Measurements from ENCODE around the gene RSBN1L. TPM values are rescaled to one million over a fixed set of nuclear protein-coding genes. Genes with fewer than 3 reads are reported as not detected.

Gene RSBN1L
- total RNA-seq, 4 donors from 2014 or later: 13.7 to 26.2 (median 19.8) TPM

DNA sequence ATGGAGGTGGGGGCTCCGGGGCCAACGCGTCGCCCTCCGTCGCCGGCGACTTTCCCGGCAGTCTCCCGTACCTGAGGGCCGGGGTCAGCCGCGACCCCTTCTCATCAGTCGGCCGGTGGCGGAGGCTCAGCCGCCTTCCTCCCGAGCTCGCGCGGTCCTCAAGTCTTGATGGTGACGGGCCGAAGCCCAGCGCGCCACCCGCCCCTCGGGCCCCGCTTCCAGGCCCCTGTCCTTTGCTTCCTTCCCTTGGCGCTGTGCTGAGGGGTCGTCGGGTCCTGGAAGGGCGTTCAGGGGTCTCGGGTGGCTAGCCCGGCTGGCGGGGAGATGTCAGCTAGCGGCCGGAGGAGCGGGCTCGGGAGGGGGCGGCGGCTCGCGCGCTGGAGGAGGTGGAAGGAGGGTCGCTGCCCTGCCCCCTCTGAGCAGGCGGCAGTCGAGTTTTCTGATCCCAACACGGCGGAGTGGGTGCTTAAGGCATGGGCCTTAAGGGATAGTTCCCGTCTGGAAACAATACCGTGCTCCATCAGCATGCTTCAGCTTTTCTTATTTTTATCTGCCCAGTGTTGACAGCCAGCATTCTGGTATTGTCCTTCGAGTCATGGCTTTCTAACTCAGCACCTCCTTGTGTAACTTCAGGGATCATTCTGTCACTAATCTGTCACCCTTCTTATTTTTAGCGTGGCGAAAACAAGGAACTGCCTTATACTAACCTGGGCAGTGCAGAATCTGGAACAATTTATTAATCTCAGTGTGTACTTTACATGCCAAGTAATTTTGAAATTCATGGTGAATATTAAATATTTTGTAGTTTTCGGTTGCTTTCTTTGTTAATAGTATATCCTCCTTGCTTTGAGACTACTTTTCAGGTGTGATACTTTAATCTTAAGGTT is 103.1 kb downstream of the RSBN1L start:
- H3K9me3 ChIP-seq: no peaks in the 10 kb centered on the region
- intact Hi-C loops (cut with DNase I; ENCODE audit: low total_unique reads): no loop called here
- H3K27ac ChIP-seq: peak overlapping the region; percentile 89 to 96 (median 92)
- peaks cover 0 to 59% (median 37%) of the 10 kb centered on the region in 4 donors for H3K4me1 ChIP-seq
- peak overlapping the region; percentile 60 to 98 (median 86) for H3K4me3 ChIP-seq
- 1 to 7% methylated on average over 4 to 54 of the region's 55 CpGs for WGBS, 2 donors (ENCODE audit: low coverage in 1 of 2)
- H3K36me3 ChIP-seq: no peaks in the 10 kb centered on the region
- TF ChIP-seq POLR2A (IDR thresholded peaks at IDR 0.05) (no peak), EP300 (IDR thresholded peaks at IDR 0.05; ENCODE audit: low read depth) (no peak), POLR2AphosphoS5 (IDR thresholded peaks at IDR 0.05) (no peak)
- TF ChIP-seq, protein P1, sequence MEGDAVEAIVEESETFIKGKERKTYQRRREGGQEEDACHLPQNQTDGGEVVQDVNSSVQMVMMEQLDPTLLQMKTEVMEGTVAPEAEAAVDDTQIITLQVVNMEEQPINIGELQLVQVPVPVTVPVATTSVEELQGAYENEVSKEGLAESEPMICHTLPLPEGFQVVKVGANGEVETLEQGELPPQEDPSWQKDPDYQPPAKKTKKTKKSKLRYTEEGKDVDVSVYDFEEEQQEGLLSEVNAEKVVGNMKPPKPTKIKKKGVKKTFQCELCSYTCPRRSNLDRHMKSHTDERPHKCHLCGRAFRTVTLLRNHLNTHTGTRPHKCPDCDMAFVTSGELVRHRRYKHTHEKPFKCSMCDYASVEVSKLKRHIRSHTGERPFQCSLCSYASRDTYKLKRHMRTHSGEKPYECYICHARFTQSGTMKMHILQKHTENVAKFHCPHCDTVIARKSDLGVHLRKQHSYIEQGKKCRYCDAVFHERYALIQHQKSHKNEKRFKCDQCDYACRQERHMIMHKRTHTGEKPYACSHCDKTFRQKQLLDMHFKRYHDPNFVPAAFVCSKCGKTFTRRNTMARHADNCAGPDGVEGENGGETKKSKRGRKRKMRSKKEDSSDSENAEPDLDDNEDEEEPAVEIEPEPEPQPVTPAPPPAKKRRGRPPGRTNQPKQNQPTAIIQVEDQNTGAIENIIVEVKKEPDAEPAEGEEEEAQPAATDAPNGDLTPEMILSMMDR (IDR thresholded peaks at IDR 0.05): no peak
- DNase-seq: peak; percentile 37
- in situ Hi-C loops (cut with MboI; ENCODE audit: low pct_ligation_motif_present in 1 of 4, low pct_unique_long_range_greater_than_20kb in 1 of 4, low sequenced_read_pairs in 3 of 4): no loop called here
- H3K27me3 ChIP-seq: no peaks in the 10 kb centered on the region

DNA sequence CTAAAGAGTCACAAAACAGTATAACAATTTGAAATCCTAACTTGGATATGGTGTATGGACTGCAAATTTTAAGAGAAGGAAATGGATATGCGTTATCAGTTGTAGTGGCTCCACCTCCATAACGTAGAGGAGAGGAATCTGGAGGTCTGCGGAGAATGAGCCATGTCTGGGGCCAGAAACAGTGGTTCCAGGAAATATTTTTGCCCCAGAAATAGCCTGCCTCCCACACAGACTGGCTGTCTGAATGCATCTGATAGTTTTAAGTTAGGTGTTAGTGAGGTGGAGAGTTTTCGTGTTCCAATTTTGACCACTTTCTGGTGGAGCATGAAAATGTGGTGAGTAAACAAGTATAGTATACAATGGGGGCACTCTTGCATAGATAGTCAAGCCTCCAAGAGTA is 103.9 kb downstream of the RSBN1L start:
- no peak for DNase-seq
- intact Hi-C loops (cut with DNase I; ENCODE audit: low total_unique reads): no loop called here
- Histone ChIP-seq H3K36me3 (no peaks in the 10 kb centered on the region), H3K4me3 (peak overlapping the region in 1 of 4 donors; percentile 98), H3K27me3 (no peaks in the 10 kb centered on the region), H3K4me1 (peaks cover 0 to 51% (median 36%) of the 10 kb centered on the region in 4 donors), H3K27ac (peak overlapping the region; percentile 89 to 96 (median 92)), H3K9me3 (no peaks in the 10 kb centered on the region)
- in situ Hi-C loops (cut with MboI; ENCODE audit: low pct_ligation_motif_present in 1 of 4, low pct_unique_long_range_greater_than_20kb in 1 of 4, low sequenced_read_pairs in 3 of 4): no loop called here
- TF ChIP-seq, protein P1 (IDR thresholded peaks at IDR 0.05): no peak
- TF ChIP-seq EP300 (IDR thresholded peaks at IDR 0.05; ENCODE audit: low read depth) (no peak), POLR2AphosphoS5 (IDR thresholded peaks at IDR 0.05) (no peak)
- WGBS, 2 donors (ENCODE audit: low coverage in 1 of 2): 23 to 34% methylated on average over 4 of the region's 4 CpGs

DNA sequence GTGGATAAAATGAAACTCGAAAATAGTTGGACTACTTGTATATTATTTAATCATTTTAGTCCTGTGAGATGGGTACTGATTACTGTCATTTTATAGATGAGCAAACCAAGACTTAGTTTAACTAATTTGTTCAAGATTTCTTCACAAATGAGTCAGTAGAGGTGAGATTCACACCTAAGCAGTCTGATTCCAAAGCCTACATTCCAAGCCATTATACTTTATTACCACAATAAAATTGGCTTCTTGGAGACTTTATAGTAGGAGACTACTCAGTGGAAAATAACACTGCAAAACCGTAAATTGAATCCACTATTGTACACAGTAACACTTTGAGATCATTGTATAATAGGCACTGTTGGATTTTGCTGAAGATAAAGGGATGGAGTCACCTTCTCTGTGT is 104.5 kb downstream of the RSBN1L start:
- no peak for DNase-seq
- peak overlapping the region; percentile 89 to 96 (median 92) for H3K27ac ChIP-seq
- in situ Hi-C loops (cut with MboI; ENCODE audit: low pct_ligation_motif_present in 1 of 4, low pct_unique_long_range_greater_than_20kb in 1 of 4, low sequenced_read_pairs in 3 of 4): no loop called here
- 30 to 46% methylated on average over 2 of the region's 2 CpGs for WGBS, 2 donors (ENCODE audit: low coverage in 1 of 2)
- H3K9me3 ChIP-seq: no peaks in the 10 kb centered on the region
- intact Hi-C loops (cut with DNase I; ENCODE audit: low total_unique reads): no loop called here
- H3K36me3 ChIP-seq: no peaks in the 10 kb centered on the region
- H3K27me3 ChIP-seq: no peaks in the 10 kb centered on the region
- H3K4me3 ChIP-seq: no peak overlapping the region
- TF ChIP-seq POLR2AphosphoS5 (IDR thresholded peaks at IDR 0.05): peak in 1 of 3 donors; percentile 20
- no peak for TF ChIP-seq POLR2A (IDR thresholded peaks at IDR 0.05)
- TF ChIP-seq, protein P1 (IDR thresholded peaks at IDR 0.05): no peak
- no peak for TF ChIP-seq EP300 (IDR thresholded peaks at IDR 0.05; ENCODE audit: low read depth)
- peaks cover 0 to 47% (median 36%) of the 10 kb centered on the region in 4 donors for H3K4me1 ChIP-seq

DNA sequence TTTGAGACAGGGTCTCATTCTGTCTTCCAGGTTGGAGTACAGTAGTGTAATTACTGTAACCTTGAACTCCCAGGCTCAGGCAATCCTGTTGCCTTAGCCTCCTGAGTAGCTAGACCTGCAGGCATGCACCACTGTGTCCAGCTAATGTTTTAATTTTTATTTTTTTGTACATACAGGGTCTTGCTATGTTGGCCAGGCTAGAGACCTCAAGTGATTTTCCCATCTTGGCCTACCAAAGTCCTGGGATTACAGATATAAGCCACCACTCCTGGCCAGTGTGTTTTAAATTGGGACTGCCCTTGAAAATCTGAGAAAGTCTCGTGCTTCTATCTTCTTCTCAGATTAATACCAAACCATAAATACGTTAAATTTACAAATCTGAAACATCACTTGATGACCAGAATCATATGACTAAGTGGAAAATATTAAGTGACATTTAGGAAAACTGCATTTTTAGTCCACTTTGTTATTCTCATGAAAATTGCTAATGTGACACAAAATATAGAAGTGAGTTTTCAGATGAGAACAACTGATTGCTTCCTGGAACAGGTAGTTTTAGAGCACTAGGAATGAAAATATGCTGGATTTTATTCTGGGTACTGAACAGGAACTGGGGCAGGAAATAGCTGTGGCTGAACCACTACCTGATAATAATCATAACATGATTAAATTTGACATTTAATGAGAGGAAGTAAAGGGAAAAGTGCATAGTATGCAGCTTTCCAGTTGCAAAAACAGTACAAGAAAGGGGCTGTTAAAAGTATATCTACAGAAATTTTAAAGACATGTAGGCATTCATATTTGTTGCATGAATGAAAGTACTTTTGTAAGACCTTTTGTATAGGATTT is 106.5 kb downstream of the RSBN1L start:
- Histone ChIP-seq H3K27ac (no peak overlapping the region), H3K9me3 (peaks cover 14 to 17% of the 10 kb centered on the region in 2 donors), H3K27me3 (no peaks in the 10 kb centered on the region), H3K4me1 (peaks cover 0 to 29% (median 24%) of the 10 kb centered on the region in 4 donors), H3K4me3 (no peak overlapping the region), H3K36me3 (peaks cover 0 to 11% (median 0%) of the 10 kb centered on the region in 4 donors)
- TF ChIP-seq POLR2AphosphoS5 (IDR thresholded peaks at IDR 0.05) (no peak), POLR2A (IDR thresholded peaks at IDR 0.05) (no peak), EP300 (IDR thresholded peaks at IDR 0.05; ENCODE audit: low read depth) (no peak)
- TF ChIP-seq, protein P1 (IDR thresholded peaks at IDR 0.05): no peak
- DNase-seq: no peak
- in situ Hi-C loops (cut with MboI; ENCODE audit: low pct_ligation_motif_present in 1 of 4, low pct_unique_long_range_greater_than_20kb in 1 of 4, low sequenced_read_pairs in 3 of 4) (no loop called here), intact Hi-C loops (cut with DNase I; ENCODE audit: low total_unique reads) (no loop called here)
- WGBS, 2 donors (ENCODE audit: low coverage in 1 of 2): 74 to 81% methylated on average over 2 of the region's 2 CpGs

Measured in transverse colon (tissue), 4 donors.